Lower leg skin (tissue), 3 donors: Measurements from ENCODE around the gene CEP192.

Experiments
- POLR2A ChIP-seq, 2 donors: fragments of 450-650 bp; IDR thresholded peaks; one replicate each; pipeline ENCODE4 v1.6.1; 2016 to 2017; ENCODE audit warnings: antibody characterized with exemption in 2 of 2, mild to moderate bottlenecking in 1 of 2, moderate library complexity in 1 of 2
- TF ChIP-seq, protein P1 (sequence below), 3 donors: fragments of 450-650 bp; IDR thresholded peaks; one replicate each; pipeline ENCODE4 v1.5.1; 2016; ENCODE audit warnings: antibody characterized with exemption in 3 of 3, mild to moderate bottlenecking in 3 of 3, moderate library complexity in 2 of 3

DNA sequence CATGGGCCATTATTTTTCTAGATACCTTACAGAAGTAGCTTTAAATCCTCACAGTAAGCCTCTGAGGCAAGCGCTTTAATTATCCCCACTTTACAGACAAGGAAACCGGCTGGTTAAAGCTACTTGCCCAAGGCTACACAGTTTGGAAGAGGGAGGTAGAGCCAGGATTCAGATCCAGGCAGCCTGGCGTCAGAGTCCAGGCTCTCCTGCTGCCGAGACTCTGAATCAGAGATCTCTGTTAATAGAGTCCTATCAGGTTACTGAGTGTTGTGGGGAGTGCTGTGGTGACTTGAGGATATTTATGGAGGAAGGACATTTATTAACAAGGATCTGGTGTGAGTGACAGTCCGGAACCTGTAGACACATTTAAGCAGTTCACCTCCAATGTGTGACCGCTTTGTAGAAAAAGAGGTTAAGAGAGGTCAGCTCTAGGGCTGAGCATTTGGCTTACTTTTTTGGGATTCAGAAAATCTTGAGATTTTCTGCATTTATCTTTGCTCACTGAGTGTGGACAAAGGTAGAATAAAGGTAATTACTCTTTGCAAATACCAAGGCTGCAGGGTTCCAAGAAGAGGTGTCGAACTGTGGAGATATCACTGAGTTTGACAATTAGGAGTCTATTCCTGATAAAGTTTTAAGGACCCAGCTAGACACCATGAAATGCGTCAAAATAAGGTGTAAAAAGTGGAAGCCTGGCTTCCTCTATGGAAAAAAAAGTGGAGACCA, 1.6 kb upstream of the CEP192 start:
- TF ChIP-seq, protein P1, sequence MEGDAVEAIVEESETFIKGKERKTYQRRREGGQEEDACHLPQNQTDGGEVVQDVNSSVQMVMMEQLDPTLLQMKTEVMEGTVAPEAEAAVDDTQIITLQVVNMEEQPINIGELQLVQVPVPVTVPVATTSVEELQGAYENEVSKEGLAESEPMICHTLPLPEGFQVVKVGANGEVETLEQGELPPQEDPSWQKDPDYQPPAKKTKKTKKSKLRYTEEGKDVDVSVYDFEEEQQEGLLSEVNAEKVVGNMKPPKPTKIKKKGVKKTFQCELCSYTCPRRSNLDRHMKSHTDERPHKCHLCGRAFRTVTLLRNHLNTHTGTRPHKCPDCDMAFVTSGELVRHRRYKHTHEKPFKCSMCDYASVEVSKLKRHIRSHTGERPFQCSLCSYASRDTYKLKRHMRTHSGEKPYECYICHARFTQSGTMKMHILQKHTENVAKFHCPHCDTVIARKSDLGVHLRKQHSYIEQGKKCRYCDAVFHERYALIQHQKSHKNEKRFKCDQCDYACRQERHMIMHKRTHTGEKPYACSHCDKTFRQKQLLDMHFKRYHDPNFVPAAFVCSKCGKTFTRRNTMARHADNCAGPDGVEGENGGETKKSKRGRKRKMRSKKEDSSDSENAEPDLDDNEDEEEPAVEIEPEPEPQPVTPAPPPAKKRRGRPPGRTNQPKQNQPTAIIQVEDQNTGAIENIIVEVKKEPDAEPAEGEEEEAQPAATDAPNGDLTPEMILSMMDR (IDR thresholded peaks at IDR 0.05): no peak
- no peak for TF ChIP-seq POLR2A (IDR thresholded peaks at IDR 0.05)
